SU-DHL-6 (cell line): ENCODE data around the gene WWTR1.

Source experiments
- EZH2phosphoT487 ChIP-seq: fragments of 200-600 bp; sonication (generic), shearing (Covaris generic); conservative IDR thresholded peaks from 2 replicates; pipeline ENCODE4 v1.6.1; 2018; ENCODE audit warnings: mild to moderate bottlenecking, antibody characterized with exemption, low read length, moderate library complexity, mixed read lengths
- TF ChIP-seq, protein P1 (sequence below): fragments of 200-600 bp; sonication (generic); IDR thresholded peaks from one replicate; pipeline ENCODE4 v1.5.1; 2017; ENCODE audit warnings: antibody characterized with exemption, mild to moderate bottlenecking, low read length, moderate library complexity; ENCODE audit not compliant: insufficient read depth, poor library complexity, severe bottlenecking

DNA sequence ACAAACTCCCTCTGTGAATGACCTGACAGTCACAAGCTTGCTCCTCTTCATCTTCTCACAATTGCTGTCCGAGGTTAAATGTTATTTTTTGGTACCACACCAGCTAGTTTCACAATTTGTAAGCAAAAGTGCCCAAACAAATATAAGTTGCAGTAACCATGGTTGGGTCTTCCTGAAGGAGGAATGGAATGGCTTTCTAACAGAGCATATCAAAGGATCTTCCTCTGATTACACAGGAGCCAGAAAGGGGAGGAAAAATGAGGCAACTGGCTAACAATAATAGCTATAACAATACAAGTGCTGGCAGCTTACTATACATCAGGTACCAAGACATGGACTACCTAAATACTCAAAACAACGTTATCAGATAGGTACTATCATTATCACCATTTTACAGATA is 90.4 kb downstream of the WWTR1 start:
- TF ChIP-seq, protein P1, sequence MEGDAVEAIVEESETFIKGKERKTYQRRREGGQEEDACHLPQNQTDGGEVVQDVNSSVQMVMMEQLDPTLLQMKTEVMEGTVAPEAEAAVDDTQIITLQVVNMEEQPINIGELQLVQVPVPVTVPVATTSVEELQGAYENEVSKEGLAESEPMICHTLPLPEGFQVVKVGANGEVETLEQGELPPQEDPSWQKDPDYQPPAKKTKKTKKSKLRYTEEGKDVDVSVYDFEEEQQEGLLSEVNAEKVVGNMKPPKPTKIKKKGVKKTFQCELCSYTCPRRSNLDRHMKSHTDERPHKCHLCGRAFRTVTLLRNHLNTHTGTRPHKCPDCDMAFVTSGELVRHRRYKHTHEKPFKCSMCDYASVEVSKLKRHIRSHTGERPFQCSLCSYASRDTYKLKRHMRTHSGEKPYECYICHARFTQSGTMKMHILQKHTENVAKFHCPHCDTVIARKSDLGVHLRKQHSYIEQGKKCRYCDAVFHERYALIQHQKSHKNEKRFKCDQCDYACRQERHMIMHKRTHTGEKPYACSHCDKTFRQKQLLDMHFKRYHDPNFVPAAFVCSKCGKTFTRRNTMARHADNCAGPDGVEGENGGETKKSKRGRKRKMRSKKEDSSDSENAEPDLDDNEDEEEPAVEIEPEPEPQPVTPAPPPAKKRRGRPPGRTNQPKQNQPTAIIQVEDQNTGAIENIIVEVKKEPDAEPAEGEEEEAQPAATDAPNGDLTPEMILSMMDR = no peak
- no peak for TF ChIP-seq EZH2phosphoT487
